Ascending aorta (tissue), 2 donors: ENCODE measurements around the gene TSPAN18. TPM values are rescaled to one million over a fixed set of nuclear protein-coding genes. Genes with fewer than 3 reads are reported as not detected.

ENCODE experiments used
- DNase-seq, 2 donors: peaks; one replicate each; pipeline ENCODE4 v3.0.0-alpha.2; 2019; ENCODE audit warnings: low spot score in 2 of 2
- H3K27ac ChIP-seq, 2 donors: fragments of 200-600 bp; sonication (generic); one replicate each; pipeline ENCODE4 v1.5.1; 2016 to 2017; ENCODE audit warnings: mild to moderate bottlenecking in 1 of 2
- H3K27me3 ChIP-seq: fragments of 200-600 bp; sonication (generic); one replicate; pipeline ENCODE4 v1.5.1; 2017
- H3K36me3 ChIP-seq, 2 donors: fragments of 200-600 bp; sonication (generic); one replicate each; pipeline ENCODE4 v1.5.1; 2016
- H3K4me1 ChIP-seq, 2 donors: fragments of 200-600 bp; sonication (generic); one replicate each; pipeline ENCODE4 v1.5.1; 2016 to 2017; ENCODE audit warnings: mild to moderate bottlenecking in 1 of 2
- H3K4me3 ChIP-seq, 2 donors: fragments of 200-600 bp; sonication (generic); one replicate each; pipeline ENCODE4 v1.5.1; 2016 to 2017; ENCODE audit warnings: mild to moderate bottlenecking in 1 of 2
- H3K9me3 ChIP-seq, 2 donors: fragments of 200-600 bp; sonication (generic); one replicate each; pipeline ENCODE4 v1.5.1; 2016
- intact Hi-C: fragments of 100-400 bp; cut with DNase I; formaldehyde crosslinking; loops from one replicate; pipeline ENCODE4 v1.15.1; 2023
- total RNA-seq: library from RNA; depleted of rRNA; stranded (reverse); fragments of >200 nt; gene quantifications from one replicate; pipeline ENCODE4 v1.1.0, GENCODE V29; 2016
- TF ChIP-seq, protein P1 (sequence below), 3 experiments: fragments of 200-600 bp in 2 of 3; fragments of 450-650 bp in 1 of 3; sonication (generic) in 2 of 3; IDR thresholded peaks; one replicate each; pipeline ENCODE4 v1.5.1; 2016 to 2019; ENCODE audit warnings: antibody characterized with exemption in 3 of 3, mild to moderate bottlenecking in 1 of 3, moderate library complexity in 1 of 3

TSPAN18 gene
- total RNA-seq, 1 donor from 2014 or later = 21.3 TPM

DNA sequence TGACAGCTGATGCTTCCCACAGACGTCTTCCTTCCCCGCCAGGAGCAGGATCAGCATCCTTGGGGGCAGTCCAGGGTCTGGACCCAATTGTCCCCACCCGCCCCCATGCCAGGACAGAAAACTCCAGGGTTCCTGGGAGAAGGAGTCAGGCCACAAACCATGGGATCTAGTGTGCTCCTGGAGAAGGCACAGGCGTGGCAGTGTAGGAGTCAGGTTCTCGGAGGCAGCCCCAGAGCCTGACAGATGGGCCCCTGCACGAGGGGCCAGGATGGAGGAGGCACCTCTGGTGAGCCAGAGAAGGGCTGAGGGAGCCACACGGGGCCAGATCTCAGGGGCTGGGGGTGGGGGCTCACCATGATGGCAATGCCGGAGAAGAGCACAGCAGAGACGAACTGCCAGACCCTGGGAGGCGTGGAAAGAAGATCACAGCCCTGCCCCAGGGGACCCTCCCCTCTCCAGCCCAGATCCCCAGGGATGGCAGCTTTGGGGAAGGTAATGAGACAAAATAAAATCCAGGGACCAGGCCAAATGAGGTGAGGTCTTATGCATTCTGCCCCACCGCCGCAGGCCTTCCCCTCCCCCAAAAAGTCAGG, 210.3 kb downstream of the TSPAN18 start:
- Histone ChIP-seq H3K27ac (no peak overlapping the region), H3K36me3 (peaks cover 4 to 6% of the 10 kb centered on the region in 2 donors), H3K27me3 (no peaks in the 10 kb centered on the region), H3K4me3 (no peak overlapping the region), H3K9me3 (no peaks in the 10 kb centered on the region), H3K4me1 (no peaks in the 10 kb centered on the region)
- TF ChIP-seq, protein P1, sequence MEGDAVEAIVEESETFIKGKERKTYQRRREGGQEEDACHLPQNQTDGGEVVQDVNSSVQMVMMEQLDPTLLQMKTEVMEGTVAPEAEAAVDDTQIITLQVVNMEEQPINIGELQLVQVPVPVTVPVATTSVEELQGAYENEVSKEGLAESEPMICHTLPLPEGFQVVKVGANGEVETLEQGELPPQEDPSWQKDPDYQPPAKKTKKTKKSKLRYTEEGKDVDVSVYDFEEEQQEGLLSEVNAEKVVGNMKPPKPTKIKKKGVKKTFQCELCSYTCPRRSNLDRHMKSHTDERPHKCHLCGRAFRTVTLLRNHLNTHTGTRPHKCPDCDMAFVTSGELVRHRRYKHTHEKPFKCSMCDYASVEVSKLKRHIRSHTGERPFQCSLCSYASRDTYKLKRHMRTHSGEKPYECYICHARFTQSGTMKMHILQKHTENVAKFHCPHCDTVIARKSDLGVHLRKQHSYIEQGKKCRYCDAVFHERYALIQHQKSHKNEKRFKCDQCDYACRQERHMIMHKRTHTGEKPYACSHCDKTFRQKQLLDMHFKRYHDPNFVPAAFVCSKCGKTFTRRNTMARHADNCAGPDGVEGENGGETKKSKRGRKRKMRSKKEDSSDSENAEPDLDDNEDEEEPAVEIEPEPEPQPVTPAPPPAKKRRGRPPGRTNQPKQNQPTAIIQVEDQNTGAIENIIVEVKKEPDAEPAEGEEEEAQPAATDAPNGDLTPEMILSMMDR (IDR thresholded peaks at IDR 0.05) = no peak
- no peak for DNase-seq
- intact Hi-C loops = loop anchor here (1.0 to 5.0 kb wide), 2 partner anchors 166 to 395 kb away; no protein-coding TSS in a partner anchor

DNA sequence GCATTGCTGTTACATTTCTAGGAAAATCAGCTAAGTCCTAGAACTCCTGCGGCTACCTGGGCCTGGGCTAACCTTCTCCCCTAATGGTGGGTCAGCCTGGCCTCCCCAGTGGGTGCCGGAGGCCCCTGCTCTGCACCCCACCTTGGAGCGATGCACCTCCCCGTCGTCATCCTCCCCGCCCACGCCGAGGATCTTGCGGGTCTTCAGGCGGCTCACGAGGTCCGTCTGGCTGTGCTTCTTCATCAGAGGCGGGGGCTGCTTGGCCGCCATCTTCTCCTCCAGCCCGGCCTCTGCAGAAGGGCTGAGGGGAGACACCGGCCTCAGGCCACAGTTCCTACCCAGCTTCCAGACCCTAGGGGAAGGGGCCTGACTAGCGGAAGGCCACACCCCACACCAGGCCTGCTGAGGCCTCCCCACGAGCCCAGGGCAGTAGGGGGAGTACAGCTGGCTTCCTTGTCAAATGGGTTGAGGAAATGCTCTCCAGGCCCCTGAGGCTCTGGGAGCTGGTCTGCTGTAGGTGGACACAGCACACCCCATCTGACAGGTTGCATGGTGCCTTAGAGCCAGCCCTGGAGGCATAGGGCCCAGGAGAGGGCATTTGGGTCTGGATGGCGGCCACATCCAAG, 211.4 kb downstream of the TSPAN18 start:
- H3K4me1 ChIP-seq = peaks cover 0 to 3% of the 10 kb centered on the region in 2 donors
- intact Hi-C loops = loop anchor here (5.0 kb wide), 1 partner anchor 394 kb away; no protein-coding TSS in a partner anchor
- TF ChIP-seq, protein P1 (IDR thresholded peaks at IDR 0.05) = no peak
- no peaks in the 10 kb centered on the region for H3K27me3 ChIP-seq
- H3K27ac ChIP-seq = no peak overlapping the region
- H3K9me3 ChIP-seq = no peaks in the 10 kb centered on the region
- no peak overlapping the region for H3K4me3 ChIP-seq
- H3K36me3 ChIP-seq = peaks cover 4 to 6% of the 10 kb centered on the region in 2 donors
- DNase-seq = no peak

DNA sequence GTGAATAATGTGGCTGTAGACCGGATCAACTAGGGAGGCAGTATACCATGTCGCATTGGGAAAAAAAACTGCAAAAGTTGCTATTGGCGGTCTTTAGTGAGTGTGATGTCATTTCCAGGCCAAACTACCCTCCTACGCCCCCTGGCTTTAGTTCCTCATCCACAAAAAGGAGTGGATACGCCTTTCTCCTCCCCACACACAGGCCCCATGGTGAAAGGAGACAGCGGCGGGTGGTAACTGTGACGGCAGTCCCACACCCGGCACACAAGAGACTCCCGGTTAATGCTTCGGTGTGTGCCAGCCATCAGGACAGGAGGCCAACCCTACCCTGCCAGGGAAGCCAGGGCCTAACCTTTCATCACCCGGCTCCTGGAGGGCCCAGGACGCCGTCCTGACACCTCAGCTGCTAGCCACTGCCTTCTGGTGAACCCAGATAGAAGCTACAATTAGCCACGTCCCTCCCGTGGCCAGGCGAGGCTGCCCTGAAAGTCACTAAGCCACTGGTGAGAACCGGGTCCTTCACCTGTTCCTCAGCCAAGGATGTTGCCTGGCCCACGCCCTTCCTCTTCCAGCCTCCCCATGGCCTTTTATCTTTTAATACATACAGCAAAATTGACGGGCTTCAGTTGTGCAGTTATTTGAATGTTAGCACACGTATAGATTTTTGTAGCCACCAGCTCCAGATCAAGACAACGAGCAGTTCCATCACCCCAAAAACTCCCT, 213.1 kb downstream of the TSPAN18 start:
- Histone ChIP-seq H3K4me1 (peaks cover 0 to 3% of the 10 kb centered on the region in 2 donors), H3K27ac (no peak overlapping the region), H3K9me3 (no peaks in the 10 kb centered on the region), H3K27me3 (no peaks in the 10 kb centered on the region), H3K4me3 (no peak overlapping the region), H3K36me3 (peaks cover 0 to 4% of the 10 kb centered on the region in 2 donors)
- TF ChIP-seq, protein P1 (IDR thresholded peaks at IDR 0.05) = no peak
- intact Hi-C loops = loop anchor here (5.0 to 10.0 kb wide), 2 partner anchors 392 to 865 kb away; partner anchors contain the start of gene SLC35C1
- no peak for DNase-seq

DNA sequence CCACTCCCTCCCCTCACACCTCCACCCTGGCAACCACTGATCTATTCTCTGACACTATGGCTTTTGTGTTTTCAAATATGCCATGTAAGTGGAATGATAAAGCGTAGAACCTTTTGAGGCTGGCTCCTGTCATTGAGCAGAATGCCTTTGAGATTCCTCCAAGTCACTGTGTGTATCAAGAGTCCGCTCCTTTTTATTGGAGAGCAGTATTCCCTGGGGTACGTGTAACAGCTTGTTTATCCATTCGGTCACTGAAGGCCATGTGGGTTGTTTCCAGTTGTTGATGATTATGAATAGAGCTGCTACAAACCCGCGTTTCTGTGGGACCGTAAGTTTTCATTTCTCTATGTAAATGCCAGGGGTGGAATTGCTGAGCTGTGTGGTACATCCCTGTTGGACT, 213.6 kb downstream of the TSPAN18 start:
- DNase-seq = no peak
- H3K27me3 ChIP-seq = no peaks in the 10 kb centered on the region
- peaks cover 0 to 3% of the 10 kb centered on the region in 2 donors for H3K4me1 ChIP-seq
- H3K9me3 ChIP-seq = no peaks in the 10 kb centered on the region
- no peak overlapping the region for H3K27ac ChIP-seq
- intact Hi-C loops = loop anchor here (10.0 kb wide), 1 partner anchor 864 kb away; the partner anchor contains the start of gene SLC35C1
- H3K36me3 ChIP-seq = peaks cover 0 to 4% of the 10 kb centered on the region in 2 donors
- no peak overlapping the region for H3K4me3 ChIP-seq
- TF ChIP-seq, protein P1 (IDR thresholded peaks at IDR 0.05) = no peak

DNA sequence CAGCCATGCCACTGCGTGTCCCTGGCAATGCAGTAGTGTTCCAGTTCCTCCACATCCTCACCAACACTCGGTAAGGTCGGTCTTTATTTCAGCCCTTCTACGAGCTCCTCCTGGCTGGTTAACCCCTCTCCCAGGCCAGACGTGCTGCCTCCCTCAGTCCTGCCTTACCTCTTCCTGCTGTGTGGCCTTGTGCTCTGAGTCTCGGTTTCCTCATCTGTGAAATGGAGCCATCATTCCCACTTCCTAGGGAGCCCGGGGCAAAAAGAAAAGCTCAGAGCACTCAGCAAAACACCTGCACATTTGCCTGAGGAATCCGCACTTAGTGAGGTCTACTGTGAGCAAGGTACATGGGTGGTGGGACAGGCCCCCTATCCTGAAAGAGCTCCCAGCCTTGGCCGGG, 214.1 kb downstream of the TSPAN18 start:
- Histone ChIP-seq H3K4me3 (no peak overlapping the region), H3K27me3 (no peaks in the 10 kb centered on the region), H3K27ac (no peak overlapping the region), H3K4me1 (peaks cover 0 to 3% of the 10 kb centered on the region in 2 donors), H3K36me3 (peaks cover 0 to 4% of the 10 kb centered on the region in 2 donors), H3K9me3 (no peaks in the 10 kb centered on the region)
- no peak for DNase-seq
- TF ChIP-seq, protein P1 (IDR thresholded peaks at IDR 0.05) = no peak
- intact Hi-C loops = loop anchor here (10.0 kb wide), 1 partner anchor 864 kb away; the partner anchor contains the start of gene SLC35C1
